Tibial artery (tissue), 4 donors: ENCODE measurements around the gene MICAL2.
A peak's percentile ranks its signal among the peaks of the same experiment; 100 is the strongest.

Experiments
- DNase-seq, 2 donors: peaks; one replicate each; pipeline ENCODE4 v3.0.0-alpha.2; 2019
- H3K27ac ChIP-seq, 2 donors: fragments of 200-600 bp; sonication (generic) in 1 of 2; 1 replicate in 1 of 2; 2 replicates in 1 of 2; pipeline ENCODE4 v1.5.1; 2018 to 2019; ENCODE audit warnings: mild to moderate bottlenecking in 1 of 2
- H3K27me3 ChIP-seq, 2 donors: fragments of 200-600 bp; sonication (generic) in 1 of 2; one replicate each; pipeline versions ENCODE4 v1.5.1 to v1.6.0; 2016 to 2019
- H3K36me3 ChIP-seq, 3 donors: fragments of 200-600 bp; sonication (generic) in 2 of 3; one replicate each; pipeline ENCODE4 v1.5.1; 2016 to 2019; ENCODE audit warnings: mild to moderate bottlenecking in 2 of 3
- H3K4me1 ChIP-seq, 4 donors: fragments of 200-600 bp; sonication (generic) in 2 of 4; 1 replicate in 3 of 4; 2 replicates in 1 of 4; pipeline ENCODE4 v1.5.1; 2016 to 2019
- H3K4me3 ChIP-seq, 2 donors: fragments of 200-600 bp; sonication (generic) in 1 of 2; 1 replicate in 1 of 2; 2 replicates in 1 of 2; pipeline ENCODE4 v1.5.1; 2018 to 2019; ENCODE audit warnings: mild to moderate bottlenecking in 2 of 2
- H3K9me3 ChIP-seq, 3 donors: fragments of 200-600 bp; sonication (generic) in 1 of 3; one replicate each; pipeline ENCODE4 v1.5.1; 2016 to 2019
- intact Hi-C: fragments of 100-400 bp; cut with DNase I; formaldehyde crosslinking; loops from one replicate; pipeline ENCODE4 v1.15.0; 2023; ENCODE audit warnings: low total_unique reads
- TF ChIP-seq, protein P1 (sequence below), 2 experiments: fragments of 200-600 bp in 1 of 2; fragments of 450-650 bp in 1 of 2; IDR thresholded peaks; one replicate each; pipeline ENCODE4 v1.5.1; 2017 to 2019; ENCODE audit warnings: antibody characterized with exemption in 2 of 2, mild to moderate bottlenecking in 1 of 2, moderate library complexity in 1 of 2

Gene MICAL2

DNA sequence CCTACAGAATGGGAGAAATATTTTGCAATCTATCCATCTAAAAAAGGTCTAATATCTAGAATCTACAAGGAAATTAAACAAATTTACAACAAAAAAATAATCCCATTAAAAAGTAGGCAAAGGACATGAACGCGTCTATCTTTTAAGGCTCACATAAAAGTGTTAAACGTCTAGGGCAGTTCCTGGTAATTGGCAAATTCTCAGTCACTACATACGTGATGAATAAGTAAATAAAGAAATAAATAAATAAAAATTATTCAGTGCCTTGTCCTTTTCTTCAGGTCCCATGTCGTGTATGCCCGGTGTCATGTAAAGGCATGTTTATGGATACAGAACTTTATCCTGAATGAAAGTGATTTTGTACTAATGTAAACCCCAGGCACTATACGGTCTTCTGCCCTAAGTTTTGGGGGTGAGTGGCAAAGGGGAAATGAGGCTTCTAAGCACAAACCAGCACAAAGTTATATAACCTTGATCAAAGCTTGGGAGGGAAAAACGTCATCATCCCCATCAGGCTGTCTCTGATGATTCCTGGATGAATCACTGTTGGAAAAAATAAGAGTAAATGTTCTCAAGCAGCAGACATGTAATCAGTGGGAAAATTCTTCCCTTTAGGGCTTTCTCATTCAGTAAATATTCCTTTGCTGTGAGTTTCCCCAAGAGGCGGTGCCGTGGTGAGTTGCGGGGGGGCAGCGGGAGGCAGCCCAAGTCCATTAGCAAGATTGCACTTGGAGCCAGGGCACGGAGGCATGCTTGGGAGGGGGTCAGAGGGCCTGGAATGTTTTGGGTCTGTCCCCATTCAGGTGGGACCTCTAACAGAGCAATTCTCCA is 30.4 kb upstream of the MICAL2 start:
- H3K27me3 ChIP-seq, result no peaks in the 10 kb centered on the region
- DNase-seq, result peak; percentile 78 to 92
- TF ChIP-seq, protein P1, sequence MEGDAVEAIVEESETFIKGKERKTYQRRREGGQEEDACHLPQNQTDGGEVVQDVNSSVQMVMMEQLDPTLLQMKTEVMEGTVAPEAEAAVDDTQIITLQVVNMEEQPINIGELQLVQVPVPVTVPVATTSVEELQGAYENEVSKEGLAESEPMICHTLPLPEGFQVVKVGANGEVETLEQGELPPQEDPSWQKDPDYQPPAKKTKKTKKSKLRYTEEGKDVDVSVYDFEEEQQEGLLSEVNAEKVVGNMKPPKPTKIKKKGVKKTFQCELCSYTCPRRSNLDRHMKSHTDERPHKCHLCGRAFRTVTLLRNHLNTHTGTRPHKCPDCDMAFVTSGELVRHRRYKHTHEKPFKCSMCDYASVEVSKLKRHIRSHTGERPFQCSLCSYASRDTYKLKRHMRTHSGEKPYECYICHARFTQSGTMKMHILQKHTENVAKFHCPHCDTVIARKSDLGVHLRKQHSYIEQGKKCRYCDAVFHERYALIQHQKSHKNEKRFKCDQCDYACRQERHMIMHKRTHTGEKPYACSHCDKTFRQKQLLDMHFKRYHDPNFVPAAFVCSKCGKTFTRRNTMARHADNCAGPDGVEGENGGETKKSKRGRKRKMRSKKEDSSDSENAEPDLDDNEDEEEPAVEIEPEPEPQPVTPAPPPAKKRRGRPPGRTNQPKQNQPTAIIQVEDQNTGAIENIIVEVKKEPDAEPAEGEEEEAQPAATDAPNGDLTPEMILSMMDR (IDR thresholded peaks at IDR 0.05), result no peak
- H3K4me3 ChIP-seq, result no peak overlapping the region
- peaks cover 0 to 59% (median 34%) of the 10 kb centered on the region in 4 donors for H3K4me1 ChIP-seq
- intact Hi-C loops, result loop anchor here (10.0 kb wide), 1 partner anchor 615 kb away; no protein-coding TSS in a partner anchor
- H3K9me3 ChIP-seq, result no peaks in the 10 kb centered on the region
- peak overlapping the region; percentile 83 to 87 for H3K27ac ChIP-seq
- no peaks in the 10 kb centered on the region for H3K36me3 ChIP-seq

GRCh38 chr11:12083380-12083779 is 27.0 kb upstream of the MICAL2 start:
- H3K27ac ChIP-seq, result peak overlapping the region; percentile 84 to 91
- TF ChIP-seq, protein P1 (IDR thresholded peaks at IDR 0.05), result no peak
- peak in 1 of 2 donors; percentile 58 for DNase-seq
- no peaks in the 10 kb centered on the region for H3K9me3 ChIP-seq
- intact Hi-C loops, result no loop called here
- H3K27me3 ChIP-seq, result no peaks in the 10 kb centered on the region
- H3K4me1 ChIP-seq, result peaks cover 0 to 59% (median 39%) of the 10 kb centered on the region in 4 donors
- no peaks in the 10 kb centered on the region for H3K36me3 ChIP-seq
- H3K4me3 ChIP-seq, result no peak overlapping the region

DNA sequence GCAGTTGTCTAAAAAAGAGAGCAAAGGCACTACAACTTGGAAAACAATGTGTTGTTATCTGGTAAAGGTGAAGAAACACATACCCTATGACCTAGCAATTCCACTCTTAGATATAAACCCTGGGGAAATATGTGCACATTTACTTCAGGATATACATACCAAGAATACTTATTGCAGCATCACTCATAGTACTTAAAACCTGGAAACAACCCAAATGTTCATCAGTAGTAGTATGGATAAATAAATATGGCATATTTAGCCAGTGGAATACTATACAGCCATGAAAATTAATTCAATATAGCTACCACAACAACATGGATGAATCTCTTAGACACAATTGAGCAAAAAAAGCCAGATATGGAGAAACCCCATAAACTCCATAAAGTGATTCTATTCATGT is 26.1 kb upstream of the MICAL2 start:
- no peaks in the 10 kb centered on the region for H3K36me3 ChIP-seq
- no peak for DNase-seq
- peaks cover 0 to 62% (median 46%) of the 10 kb centered on the region in 4 donors for H3K4me1 ChIP-seq
- H3K4me3 ChIP-seq, result no peak overlapping the region
- H3K27me3 ChIP-seq, result no peaks in the 10 kb centered on the region
- no peaks in the 10 kb centered on the region for H3K9me3 ChIP-seq
- intact Hi-C loops, result loop anchor here (2.0 kb wide), 1 partner anchor 37 kb away; no protein-coding TSS in a partner anchor
- TF ChIP-seq, protein P1 (IDR thresholded peaks at IDR 0.05), result no peak
- H3K27ac ChIP-seq, result peak overlapping the region; percentile 84 to 91

DNA sequence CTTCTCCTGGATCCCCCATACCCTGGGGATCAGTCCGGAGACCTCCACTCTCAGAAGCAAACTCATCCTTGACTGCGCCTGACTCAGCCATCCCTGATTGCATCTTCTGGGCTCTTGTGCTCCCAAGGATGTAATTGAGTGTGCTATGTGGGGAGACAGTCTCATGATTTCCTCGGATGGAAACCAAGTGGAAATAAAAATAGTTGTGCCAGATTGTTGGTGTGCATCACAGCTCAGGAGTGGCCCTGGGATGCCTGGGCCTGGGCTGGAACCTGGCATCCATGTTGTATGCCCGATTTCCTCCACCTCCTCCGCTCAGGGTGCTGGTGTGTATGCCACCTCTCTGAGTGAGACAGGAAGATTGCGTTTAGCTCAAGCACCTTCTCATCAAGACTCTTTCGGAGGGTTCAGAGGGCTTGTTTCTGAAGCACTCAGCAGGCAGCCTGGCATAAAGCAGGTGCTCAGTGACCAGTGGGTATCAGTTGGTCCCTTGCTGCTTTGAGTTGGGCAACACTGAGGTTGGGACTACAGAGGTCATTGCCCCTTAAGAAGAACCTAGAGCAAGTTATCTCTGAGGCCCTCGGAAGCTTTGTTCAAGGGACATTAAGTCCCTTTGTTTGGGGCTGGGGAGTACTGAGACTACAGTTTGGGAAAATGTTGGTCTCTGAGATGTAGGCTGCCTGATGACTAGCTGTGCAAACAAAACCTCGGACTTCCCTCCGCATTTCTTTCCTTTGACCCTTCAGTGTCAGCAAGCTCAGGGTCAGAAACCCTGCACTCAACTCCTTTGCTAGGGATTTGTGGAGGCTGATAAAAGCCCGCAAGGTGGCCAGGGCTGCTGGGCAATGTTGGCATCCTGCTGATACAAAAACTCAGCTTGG is 24.8 kb upstream of the MICAL2 start:
- peak overlapping the region; percentile 84 to 91 for H3K27ac ChIP-seq
- H3K9me3 ChIP-seq, result no peaks in the 10 kb centered on the region
- intact Hi-C loops, result loop anchor here (2.0 kb wide), 1 partner anchor 39 kb away; no protein-coding TSS in a partner anchor
- peak overlapping the region in 1 of 2 donors; percentile 50 for H3K4me3 ChIP-seq
- H3K4me1 ChIP-seq, result peaks cover 0 to 62% (median 49%) of the 10 kb centered on the region in 4 donors
- H3K27me3 ChIP-seq, result no peaks in the 10 kb centered on the region
- no peaks in the 10 kb centered on the region for H3K36me3 ChIP-seq
- TF ChIP-seq, protein P1 (IDR thresholded peaks at IDR 0.05), result no peak
- DNase-seq, result peak in 1 of 2 donors; percentile 66

DNA sequence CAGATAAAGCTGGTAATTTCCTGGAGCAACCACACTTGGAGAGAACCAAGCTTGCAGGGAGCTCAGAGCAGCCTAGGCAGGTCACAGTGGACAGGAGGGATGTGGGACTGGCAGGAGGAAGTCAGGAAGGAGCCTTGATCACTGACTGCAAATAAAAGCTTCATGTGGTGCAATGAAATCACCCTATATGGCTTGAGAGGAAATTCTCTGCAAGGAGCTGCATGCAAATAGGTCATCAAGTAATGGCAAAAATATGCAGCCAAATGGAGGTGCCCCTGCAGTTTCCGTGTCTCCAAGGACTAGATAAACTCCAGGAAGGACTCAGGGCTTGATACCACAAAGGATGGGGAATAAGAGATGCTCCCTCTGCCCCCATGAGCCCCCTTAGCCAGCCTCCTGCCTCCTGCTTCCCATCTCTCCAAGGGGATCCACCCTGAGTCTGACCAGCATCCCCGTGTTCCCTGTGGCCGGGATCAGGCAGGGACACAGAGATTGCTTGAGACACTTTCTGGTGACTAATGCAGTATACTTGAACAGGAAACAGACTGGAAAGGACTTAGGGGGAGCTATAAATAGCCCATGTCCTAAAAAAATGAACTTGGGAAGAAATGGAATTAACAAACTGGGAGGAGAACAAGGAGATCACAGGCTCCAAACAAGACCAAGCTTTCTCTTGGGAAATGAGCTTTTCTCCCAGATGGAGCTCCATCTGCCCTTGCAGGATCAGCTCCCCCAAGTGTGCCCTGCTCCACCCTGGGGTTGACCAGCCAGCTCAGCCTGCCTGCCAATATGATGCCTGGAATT is 23.9 kb upstream of the MICAL2 start:
- H3K36me3 ChIP-seq, result no peaks in the 10 kb centered on the region
- peak overlapping the region; percentile 84 to 91 for H3K27ac ChIP-seq
- intact Hi-C loops, result no loop called here
- TF ChIP-seq, protein P1 (IDR thresholded peaks at IDR 0.05), result peak in 1 of 2 experiments; percentile 6
- DNase-seq, result peak; percentile 89 to 92
- H3K4me1 ChIP-seq, result peaks cover 0 to 69% (median 53%) of the 10 kb centered on the region in 4 donors
- no peaks in the 10 kb centered on the region for H3K9me3 ChIP-seq
- H3K4me3 ChIP-seq, result peak overlapping the region; percentile 42 to 50
- no peaks in the 10 kb centered on the region for H3K27me3 ChIP-seq
